NT2/D1 (cell line): ENCODE data around the gene SYTL2.

ENCODE experiments used
- SUZ12 ChIP-seq: IDR thresholded peaks from 2 replicates; pipeline ENCODE4 v1.6.1; 2011; ENCODE audit not compliant: insufficient read length, insufficient read depth; ENCODE audit errors: extremely low read depth
- YY1 ChIP-seq: IDR thresholded peaks from 2 replicates; pipeline ENCODE4 v1.6.1; 2011; ENCODE audit not compliant: insufficient read length, insufficient read depth

- TF ChIP-seq YY1 (no peak), SUZ12 (no peak)
Observed at GRCh38 chr11:85665733-85666132, 145.2 kb downstream of the SYTL2 start.
